Ectodermal cell (in vitro differentiated cells): Measurements from ENCODE around the gene HPS1.
"Not testable (repeated sequence)": the region's sequence is repeated elsewhere in the genome, so short reads cannot be mapped to it uniquely, and the experiment has no call there.

Experiments used
- H3K27ac ChIP-seq: 2 replicates; pipeline ENCODE4 v1.7.0; 2013; ENCODE audit warnings: mild to moderate bottlenecking, low read depth, low read length; ENCODE audit not compliant: insufficient read depth, poor library complexity, severe bottlenecking
- H3K27me3 ChIP-seq: 2 replicates; pipeline ENCODE4 v1.7.0; 2013; ENCODE audit warnings: mild to moderate bottlenecking, low read length; ENCODE audit not compliant: insufficient read depth, control insufficient read depth, poor library complexity, severe bottlenecking
- H3K36me3 ChIP-seq: one replicate; pipeline ENCODE4 v1.7.0; 2013; ENCODE audit warnings: low read length; ENCODE audit not compliant: control insufficient read depth, insufficient read depth
- H3K4me1 ChIP-seq: one replicate; pipeline ENCODE4 v1.7.0; 2013; ENCODE audit warnings: low read length; ENCODE audit not compliant: control insufficient read depth, insufficient read depth
- H3K4me3 ChIP-seq: 2 replicates; pipeline ENCODE4 v1.7.0; 2013; ENCODE audit warnings: low read depth, low read length, control low read depth; ENCODE audit not compliant: insufficient read depth
- H3K9me3 ChIP-seq: 2 replicates; pipeline ENCODE4 v1.7.0; 2013; ENCODE audit warnings: mild to moderate bottlenecking, low read length, moderate library complexity; ENCODE audit not compliant: control insufficient read depth
- WGBS, 2 experiments: methylation state at CpG; one replicate each; pipeline ENCODE4 v1.1.7; 2013; ENCODE audit warnings: missing lambda C conversion rate in 2 of 2; 5-methylcytosine and 5-hydroxymethylcytosine counted together

Gene HPS1

GRCh38 chr10:98391065-98391464 lies 55.7 kb downstream of the HPS1 start:
- no peak overlapping the region for H3K27ac ChIP-seq
- 95 to 96% methylated on average over 7 of the region's 7 CpGs for WGBS, 2 experiments
- no peaks in the 10 kb centered on the region for H3K9me3 ChIP-seq
- H3K27me3 ChIP-seq = no peaks in the 10 kb centered on the region
- H3K4me1 ChIP-seq = no peaks in the 10 kb centered on the region
- no peak overlapping the region for H3K4me3 ChIP-seq
- no peaks in the 10 kb centered on the region for H3K36me3 ChIP-seq

- Histone ChIP-seq H3K9me3 (no peaks in the 10 kb centered on the region), H3K4me1 (no peaks in the 10 kb centered on the region), H3K36me3 (no peaks in the 10 kb centered on the region), H3K27me3 (no peaks in the 10 kb centered on the region), H3K27ac (no peak overlapping the region), H3K4me3 (no peak overlapping the region)
- WGBS, 2 experiments = 96 to 98% methylated on average over 4 of the region's 4 CpGs
Measured at GRCh38 chr10:98390406-98390805, 56.3 kb downstream of the HPS1 start.

- 89 to 93% methylated on average over 6 of the region's 6 CpGs for WGBS, 2 experiments
- no peak overlapping the region for H3K27ac ChIP-seq
- no peaks in the 10 kb centered on the region for H3K4me1 ChIP-seq
- no peaks in the 10 kb centered on the region for H3K27me3 ChIP-seq
- H3K4me3 ChIP-seq = no peak overlapping the region
- H3K36me3 ChIP-seq = no peaks in the 10 kb centered on the region
- no peaks in the 10 kb centered on the region for H3K9me3 ChIP-seq
Measured at GRCh38 chr10:98389398-98389797, 57.3 kb downstream of the HPS1 start.

- H3K27ac ChIP-seq = no peak overlapping the region
- no peaks in the 10 kb centered on the region for H3K4me1 ChIP-seq
- H3K27me3 ChIP-seq = no peaks in the 10 kb centered on the region
- no peaks in the 10 kb centered on the region for H3K9me3 ChIP-seq
- WGBS, 2 experiments = 91 to 92% methylated on average over 13 of the region's 13 CpGs
- no peak overlapping the region for H3K4me3 ChIP-seq
- no peaks in the 10 kb centered on the region for H3K36me3 ChIP-seq
Measured at GRCh38 chr10:98388101-98388655, 58.6 kb downstream of the HPS1 start.

- H3K36me3 ChIP-seq = no peaks in the 10 kb centered on the region
- H3K9me3 ChIP-seq = no peaks in the 10 kb centered on the region
- no peak overlapping the region for H3K27ac ChIP-seq
- H3K27me3 ChIP-seq = no peaks in the 10 kb centered on the region
- 90 to 91% methylated on average over 9 of the region's 9 CpGs for WGBS, 2 experiments
- no peak overlapping the region for H3K4me3 ChIP-seq
- peaks cover 4% of the 10 kb centered on the region for H3K4me1 ChIP-seq
Measured at GRCh38 chr10:98384531-98385133, 62.1 kb downstream of the HPS1 start.

GRCh38 chr10:98383869-98384268 lies 62.9 kb downstream of the HPS1 start:
- no peaks in the 10 kb centered on the region for H3K27me3 ChIP-seq
- no peaks in the 10 kb centered on the region for H3K9me3 ChIP-seq
- 94% methylated on average over 6 of the region's 6 CpGs for WGBS, 2 experiments
- no peaks in the 10 kb centered on the region for H3K36me3 ChIP-seq
- H3K27ac ChIP-seq = no peak overlapping the region
- peaks cover 4% of the 10 kb centered on the region for H3K4me1 ChIP-seq
- no peak overlapping the region for H3K4me3 ChIP-seq

- not testable (repeated sequence) for H3K27me3 ChIP-seq, H3K36me3 ChIP-seq, H3K4me3 ChIP-seq, H3K4me1 ChIP-seq, H3K27ac ChIP-seq, H3K9me3 ChIP-seq
- WGBS, 2 experiments = 91 to 95% methylated on average over 7 of the region's 7 CpGs
Measured at GRCh38 chr10:98383134-98383667, 63.5 kb downstream of the HPS1 start.

GRCh38 chr10:98382691-98383101 lies 64.0 kb downstream of the HPS1 start:
- Histone ChIP-seq H3K36me3 (no peaks in the 10 kb centered on the region), H3K4me1 (peaks cover 4% of the 10 kb centered on the region), H3K9me3 (no peaks in the 10 kb centered on the region), H3K27ac (no peak overlapping the region), H3K4me3 (no peak overlapping the region), H3K27me3 (no peaks in the 10 kb centered on the region)
- WGBS, 2 experiments = 93 to 96% methylated on average over 5 of the region's 5 CpGs

- Histone ChIP-seq H3K4me3 (no peak overlapping the region), H3K36me3 (no peaks in the 10 kb centered on the region), H3K27ac (no peak overlapping the region), H3K27me3 (no peaks in the 10 kb centered on the region), H3K9me3 (no peaks in the 10 kb centered on the region), H3K4me1 (peaks cover 4% of the 10 kb centered on the region)
- 83 to 86% methylated on average over 8 of the region's 8 CpGs for WGBS, 2 experiments
Measured at GRCh38 chr10:98380493-98381339, 66.0 kb downstream of the HPS1 start.

GRCh38 chr10:98378722-98379121 lies 68.0 kb downstream of the HPS1 start:
- Histone ChIP-seq H3K4me3 (no peak overlapping the region), H3K27me3 (no peaks in the 10 kb centered on the region), H3K36me3 (no peaks in the 10 kb centered on the region), H3K4me1 (peaks cover 13% of the 10 kb centered on the region), H3K9me3 (no peaks in the 10 kb centered on the region), H3K27ac (no peak overlapping the region)
- WGBS, 2 experiments = 97 to 98% methylated on average over 4 of the region's 4 CpGs
